Measurements from ENCODE around the gene AUTS2. TPM values are rescaled to one million over a fixed set of nuclear protein-coding genes. Genes with fewer than 3 reads are reported as not detected.

Gene AUTS2
- total and polyA plus RNA-seq, 2 experiments from 2014 or later: 32.0 to 91.0 TPM

GRCh38 chr7:70299472-70299807, 701.2 kb downstream of the AUTS2 start (continued):
- no peak for TF ChIP-seq REST (IDR thresholded peaks at IDR 0.05; ENCODE audit: unreplicated experiment)
- no peak for TF ChIP-seq EZH2phosphoT487 (IDR thresholded peaks at IDR 0.05; ENCODE audit: unreplicated experiment)
- TF ChIP-seq EZH2 (IDR thresholded peaks at IDR 0.05; ENCODE audit: low read depth, unreplicated experiment): no peak

GRCh38 chr7:70301673-70302185, 703.5 kb downstream of the AUTS2 start:
- Mint-ChIP-seq H3K4me1 (no peaks in the 10 kb centered on the region), H3K27me3 (ENCODE audit: insufficient read depth, low read depth, poor library complexity) (peaks cover 2% of the 10 kb centered on the region), H3K9me3 (no peaks in the 10 kb centered on the region), H3K36me3 (ENCODE audit: low read depth) (no peaks in the 10 kb centered on the region), H3K4me3 (no peak overlapping the region), H3K27ac (no peak overlapping the region)
- Histone ChIP-seq H3K4me2 (no peak overlapping the region), H3K27ac (ENCODE audit: low read depth) (no peak overlapping the region), H4K20me1 (replicated peaks; ENCODE audit: insufficient read depth) (no peaks in the 10 kb centered on the region), H3K9me2 (ENCODE audit: insufficient read depth) (no peaks in the 10 kb centered on the region), H3K27me3 (ENCODE audit: insufficient read depth) (no peaks in the 10 kb centered on the region), H3F3A (replicated peaks; ENCODE audit: low read depth) (no peaks in the 10 kb centered on the region), H3K79me2 (replicated peaks; ENCODE audit: insufficient read depth) (no peaks in the 10 kb centered on the region), H3K4me3 (no peak overlapping the region), H3K36me3 (ENCODE audit: insufficient read depth) (no peaks in the 10 kb centered on the region), H2AFZ (no peak overlapping the region), H3K4me1 (ENCODE audit: insufficient read depth) (no peaks in the 10 kb centered on the region)
- ATAC-seq (no peak), DNase-seq (ENCODE audit: low spot score) (no peak)
- no peak for TF ChIP-seq ZNF331 (CRISPR knock-in tag; IDR thresholded peaks at IDR 0.05; ENCODE audit: low read depth)
- TF ChIP-seq EZH2phosphoT487 (IDR thresholded peaks at IDR 0.05; ENCODE audit: unreplicated experiment): no peak
- TF ChIP-seq CREB1 (CRISPR knock-in tag; IDR thresholded peaks at IDR 0.05; ENCODE audit: low read depth): no peak
- TF ChIP-seq CTCF (conservative IDR thresholded peaks at IDR 0.05; ENCODE audit: low read depth in 2 of 2): no peak
- TF ChIP-seq STAT1 (IDR thresholded peaks at IDR 0.05; ENCODE audit: unreplicated experiment): no peak
- no peak for TF ChIP-seq JUNB (IDR thresholded peaks at IDR 0.05; ENCODE audit: unreplicated experiment)
- TF ChIP-seq EZH2 (IDR thresholded peaks at IDR 0.05; ENCODE audit: low read depth, unreplicated experiment): no peak
- no peak for TF ChIP-seq ZNF462 (CRISPR knock-in tag; IDR thresholded peaks at IDR 0.05)
- TF ChIP-seq POLR2AphosphoS5 (IDR thresholded peaks at IDR 0.05; ENCODE audit: low read depth): no peak

Data from GM23338 (cell line).